CD4-positive, alpha-beta T cell treated with Interferon alpha-2 for 1 hour (primary cell): Measurements from ENCODE around the gene YIF1A.

Experiments
- DNase-seq, 2 donors: peaks; one replicate each; pipeline ENCODE4 v3.0.0-alpha.2; 2020 to 2022

Gene YIF1A, protein sequence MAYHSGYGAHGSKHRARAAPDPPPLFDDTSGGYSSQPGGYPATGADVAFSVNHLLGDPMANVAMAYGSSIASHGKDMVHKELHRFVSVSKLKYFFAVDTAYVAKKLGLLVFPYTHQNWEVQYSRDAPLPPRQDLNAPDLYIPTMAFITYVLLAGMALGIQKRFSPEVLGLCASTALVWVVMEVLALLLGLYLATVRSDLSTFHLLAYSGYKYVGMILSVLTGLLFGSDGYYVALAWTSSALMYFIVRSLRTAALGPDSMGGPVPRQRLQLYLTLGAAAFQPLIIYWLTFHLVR

DNA sequence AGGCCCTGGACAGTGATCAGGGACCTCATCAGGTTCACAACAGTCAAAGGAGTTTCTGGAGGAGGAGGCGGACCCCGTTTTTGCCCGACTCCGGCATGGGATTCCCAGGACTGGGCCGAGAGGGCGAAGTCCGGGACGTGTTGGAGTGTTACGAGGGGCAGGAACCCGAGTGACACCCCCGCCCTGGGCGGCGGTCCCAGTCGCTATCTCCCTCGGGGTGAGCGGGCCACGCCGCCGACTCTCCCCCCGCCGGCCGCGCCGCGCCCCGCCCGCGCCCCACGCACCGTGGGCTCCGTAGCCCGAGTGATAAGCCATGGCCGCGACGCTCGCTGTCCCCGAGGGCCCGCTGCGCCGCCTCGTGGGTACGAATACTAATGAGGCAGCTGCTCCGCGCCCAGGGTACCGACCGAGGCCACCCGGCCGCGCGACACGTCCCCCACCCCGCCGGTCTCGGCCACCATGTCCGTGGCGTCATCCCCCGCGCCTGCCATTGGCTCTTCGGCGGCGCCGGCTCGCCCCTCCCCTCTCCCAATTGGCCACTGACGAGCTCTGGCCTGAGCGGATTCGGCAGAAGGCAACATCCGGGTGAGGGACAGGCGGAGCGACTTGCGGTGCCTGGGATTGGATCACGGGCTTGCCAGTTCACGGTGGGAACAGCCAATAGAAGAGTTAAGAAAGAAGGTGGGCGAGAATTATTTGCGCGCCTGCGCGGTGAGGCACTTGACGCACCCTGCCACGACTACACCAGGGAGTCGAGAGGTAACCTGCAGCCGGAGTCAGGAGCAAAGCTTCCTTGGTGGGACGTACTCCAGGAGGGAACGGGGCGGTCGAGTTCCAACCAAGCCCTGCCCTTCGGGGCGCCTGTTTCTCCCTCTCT, at the start of gene YIF1A:
Gene YIF1A, minus strand, starts transcription at position 473 of the 877 bp plus-strand sequence. Its CDS starts 158 bp downstream, at position 315.
- DNase-seq, result peak; percentile 99

DNA sequence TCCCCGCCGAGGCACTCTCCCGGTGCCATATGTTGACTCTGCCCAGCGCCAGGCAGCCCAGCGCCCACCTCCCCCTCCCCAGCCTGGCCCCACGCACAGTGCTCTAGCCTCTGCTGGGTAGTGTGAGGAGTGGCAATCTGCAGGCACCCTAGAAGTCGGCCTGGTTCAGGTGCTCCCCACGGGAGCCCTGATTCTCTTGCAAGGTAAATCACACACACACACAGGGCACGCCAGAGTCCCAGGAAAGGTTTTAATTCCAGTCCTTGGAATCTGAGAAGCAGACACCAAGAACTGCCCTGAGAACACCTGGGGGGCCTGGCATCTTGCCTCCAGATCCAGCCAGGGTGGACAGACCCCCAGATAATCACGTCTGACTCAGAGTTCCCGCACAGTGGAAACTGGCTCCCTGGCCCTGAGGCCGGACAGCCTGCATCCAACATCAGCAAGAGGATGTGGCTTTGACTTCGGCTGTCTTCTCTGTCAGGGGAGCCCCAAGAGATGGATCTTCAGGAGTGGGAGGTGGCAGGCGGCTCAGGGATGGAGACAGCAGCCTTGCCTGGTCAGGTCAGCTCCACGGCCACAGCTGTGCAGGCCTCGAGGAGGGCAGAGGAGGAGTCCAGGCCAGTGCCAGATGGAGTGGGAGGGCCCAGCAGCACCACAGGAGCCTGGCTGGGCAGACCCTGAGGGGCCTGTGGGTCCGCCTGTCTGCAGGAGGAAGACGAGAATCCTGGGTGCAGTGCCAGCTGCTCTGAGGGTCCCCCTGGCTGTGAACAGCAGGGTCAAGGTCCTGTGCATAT, 48.4 kb upstream of the YIF1A start:
- DNase-seq, result no peak

DNA sequence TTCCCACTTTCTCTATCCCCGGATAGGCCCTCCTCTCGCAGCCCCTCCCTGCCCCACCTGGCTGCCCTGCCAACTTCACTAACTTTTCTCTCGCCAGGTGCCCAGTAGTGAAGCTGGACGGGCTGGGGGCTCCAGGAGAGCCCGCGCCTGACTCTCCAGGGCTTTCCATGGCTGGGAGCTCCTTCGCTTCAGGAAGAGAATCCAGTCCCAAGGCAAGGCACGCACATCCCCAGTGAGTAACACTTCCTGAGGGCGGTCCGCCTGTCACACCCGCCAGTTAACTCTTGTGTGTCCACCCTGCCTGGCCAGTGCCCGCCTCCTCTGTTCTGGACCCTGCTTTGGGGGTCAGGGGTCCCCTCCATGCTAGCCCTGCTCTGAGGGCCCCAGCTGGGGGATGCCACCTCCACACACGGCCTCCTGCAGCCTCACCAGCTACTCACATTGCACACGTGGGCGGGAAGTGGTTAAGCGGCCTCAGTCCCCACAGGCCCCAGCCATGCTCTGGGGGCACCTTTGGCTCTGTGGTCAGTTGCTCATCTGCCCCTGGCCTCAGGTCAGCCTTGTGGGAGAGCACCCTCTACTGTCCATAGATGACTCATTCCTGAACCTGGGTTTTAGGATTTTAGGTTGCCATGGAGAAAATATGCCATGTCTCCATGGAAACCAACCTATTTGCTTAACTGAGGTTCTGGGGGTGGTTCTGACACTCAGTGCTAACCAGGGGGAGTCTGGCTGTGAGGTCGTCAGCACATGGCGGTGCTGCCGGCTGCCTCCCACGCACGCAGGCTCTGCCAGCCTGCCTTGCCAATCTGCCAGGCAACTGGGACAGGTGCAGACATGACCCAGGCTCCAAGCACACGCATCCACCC, 47.5 kb upstream of the YIF1A start, which contains the start of gene RIN1:
Gene RIN1, minus strand, starts transcription at position 201 of the 869 bp plus-strand sequence. Its CDS starts 32 bp downstream, at position 169.
- peak; percentile 49 to 53 for DNase-seq

DNA sequence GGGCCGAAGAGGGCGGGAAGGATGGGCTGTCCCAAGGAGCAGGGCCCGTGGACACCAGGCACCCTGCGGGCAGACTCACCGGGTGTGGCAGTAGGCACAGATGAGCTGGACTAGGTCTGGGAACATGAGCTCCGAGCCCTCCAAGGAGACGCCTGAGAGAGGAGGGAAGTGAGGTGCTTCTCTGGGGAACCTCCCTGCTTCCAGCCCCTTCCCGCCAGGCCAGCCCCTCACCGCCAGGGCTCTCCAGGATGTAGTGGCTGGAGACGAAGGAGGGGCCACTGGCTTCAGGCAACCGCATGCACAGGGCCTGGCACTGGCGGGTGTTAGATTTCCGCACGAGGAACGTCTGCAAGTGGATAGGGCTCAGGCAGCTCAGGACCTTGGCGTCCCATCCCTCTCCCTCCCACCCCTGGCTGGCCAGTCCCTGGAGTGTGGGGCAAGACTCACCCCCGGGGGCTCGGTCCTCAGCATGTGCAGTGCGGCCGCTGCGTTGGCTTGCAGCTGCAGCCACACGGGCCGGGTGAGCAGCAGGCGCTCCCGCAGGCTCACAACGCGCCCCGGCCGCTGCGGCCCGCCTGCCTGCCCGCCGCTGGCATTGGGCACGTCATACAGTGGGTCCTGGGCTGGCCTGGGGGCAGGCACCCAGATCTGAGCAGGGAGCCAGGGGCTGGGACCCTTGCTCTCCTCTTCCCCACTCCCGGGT, 46.7 kb upstream of the YIF1A start:
- no peak for DNase-seq

DNA sequence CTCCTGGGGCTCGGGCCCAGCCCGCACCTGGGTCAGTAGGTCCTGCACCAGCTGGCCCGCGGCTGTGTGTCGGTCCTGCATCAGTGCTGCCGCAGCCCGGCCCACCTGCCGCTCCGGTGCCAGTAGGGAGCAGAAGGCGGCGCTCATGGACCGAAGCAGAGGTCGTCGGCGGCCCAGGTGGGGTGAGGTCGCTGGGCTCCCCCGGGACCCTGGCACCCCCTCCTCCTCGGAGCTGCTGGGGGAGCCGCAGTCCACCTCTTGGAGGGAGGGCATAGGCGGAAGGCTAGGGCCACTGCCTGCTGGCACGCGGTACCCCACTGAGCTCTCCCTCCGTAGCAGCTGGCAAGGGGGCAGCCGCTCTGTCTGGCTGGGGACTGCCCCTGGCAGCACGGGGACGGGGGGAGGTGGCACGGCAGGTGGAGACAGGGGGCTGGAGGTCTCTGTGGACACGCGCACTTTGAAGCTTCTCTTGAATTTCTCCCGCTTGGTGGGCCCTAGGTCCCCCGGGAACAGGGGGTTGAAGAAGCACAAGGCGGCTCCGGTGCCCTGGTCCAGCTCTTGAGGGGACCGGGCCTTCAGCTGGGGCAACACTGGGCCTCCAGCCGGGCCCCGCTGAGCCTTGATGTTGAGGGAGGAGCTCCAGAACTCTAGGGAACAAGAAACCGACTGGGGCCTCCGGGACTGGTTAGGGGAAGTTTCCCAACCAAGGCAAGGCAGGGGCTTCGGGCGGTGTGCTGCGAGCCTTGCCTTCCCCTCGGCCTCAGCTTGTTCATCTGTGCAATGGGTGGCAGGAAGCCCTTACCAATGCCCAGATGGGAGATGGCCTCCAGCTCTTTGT, 45.9 kb upstream of the YIF1A start:
- DNase-seq, result peak in 1 of 2 donors; percentile 20

DNA sequence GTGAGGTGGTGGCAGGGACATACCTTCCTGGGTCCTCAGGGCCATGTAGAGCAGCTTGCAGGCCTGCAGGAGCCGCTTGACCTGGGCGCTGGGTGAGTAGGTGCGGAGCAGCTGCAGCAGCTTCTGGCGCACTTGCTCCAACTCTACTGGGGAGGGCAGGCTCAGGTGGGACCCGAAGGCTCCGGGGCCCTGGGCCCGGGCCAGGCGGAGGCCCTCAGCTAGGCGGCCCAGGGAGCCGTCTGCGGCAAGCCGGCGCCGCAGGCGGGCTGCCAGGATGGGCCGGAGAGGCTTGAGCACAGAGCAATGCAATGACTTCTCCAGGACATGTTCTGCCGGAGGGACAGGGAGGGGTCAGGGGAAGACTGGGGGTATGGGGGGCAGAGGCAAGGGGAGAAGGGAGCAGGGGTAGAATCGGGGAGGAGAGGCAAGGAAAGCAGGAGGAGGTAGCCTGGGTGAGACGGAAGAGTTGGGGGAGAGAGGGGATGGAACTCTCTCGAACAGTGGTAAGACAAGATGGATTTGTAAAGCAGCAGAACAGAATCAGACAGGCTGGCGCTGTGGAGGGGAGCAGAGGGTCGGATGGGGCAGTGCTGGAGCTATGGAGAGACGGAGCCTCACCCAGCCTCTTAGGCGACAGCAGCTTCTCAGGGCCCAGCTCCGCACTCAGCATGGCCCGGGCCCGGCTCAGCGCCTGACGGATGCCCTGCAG, 45.1 kb upstream of the YIF1A start:
- no peak for DNase-seq

DNA sequence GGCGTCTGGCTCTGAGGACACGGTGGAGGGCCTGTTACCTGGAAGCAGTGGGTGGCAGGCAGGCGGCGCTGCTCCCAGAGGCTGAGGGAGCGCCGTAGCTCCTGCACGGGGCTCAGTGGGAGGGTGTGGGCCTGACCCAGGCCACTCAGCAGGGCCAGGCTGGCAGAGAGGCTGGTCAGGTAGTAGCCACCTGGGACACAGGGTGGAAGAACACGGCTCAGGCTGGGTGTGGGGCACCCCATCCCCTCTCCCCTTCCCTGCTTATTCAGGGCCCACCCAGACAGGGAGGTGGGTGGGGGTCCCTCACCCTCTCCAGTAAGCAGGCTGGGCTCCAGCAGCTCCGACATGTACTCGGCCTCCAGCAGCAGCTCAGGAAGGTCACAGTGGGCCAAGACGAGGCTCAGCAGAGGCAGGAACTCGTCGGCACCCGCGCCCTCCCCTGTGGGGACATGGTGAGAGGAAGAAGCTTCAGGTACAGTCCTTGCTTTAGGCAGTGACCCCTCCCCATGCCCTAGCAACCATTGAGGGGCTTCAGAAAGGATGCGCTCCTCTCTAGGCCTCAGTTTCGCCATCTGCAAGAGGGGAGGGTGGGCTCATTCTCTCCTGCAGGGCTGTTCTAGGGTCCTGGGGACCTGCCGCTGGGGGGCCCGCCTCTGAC, 44.4 kb upstream of the YIF1A start:
- no peak for DNase-seq

DNA sequence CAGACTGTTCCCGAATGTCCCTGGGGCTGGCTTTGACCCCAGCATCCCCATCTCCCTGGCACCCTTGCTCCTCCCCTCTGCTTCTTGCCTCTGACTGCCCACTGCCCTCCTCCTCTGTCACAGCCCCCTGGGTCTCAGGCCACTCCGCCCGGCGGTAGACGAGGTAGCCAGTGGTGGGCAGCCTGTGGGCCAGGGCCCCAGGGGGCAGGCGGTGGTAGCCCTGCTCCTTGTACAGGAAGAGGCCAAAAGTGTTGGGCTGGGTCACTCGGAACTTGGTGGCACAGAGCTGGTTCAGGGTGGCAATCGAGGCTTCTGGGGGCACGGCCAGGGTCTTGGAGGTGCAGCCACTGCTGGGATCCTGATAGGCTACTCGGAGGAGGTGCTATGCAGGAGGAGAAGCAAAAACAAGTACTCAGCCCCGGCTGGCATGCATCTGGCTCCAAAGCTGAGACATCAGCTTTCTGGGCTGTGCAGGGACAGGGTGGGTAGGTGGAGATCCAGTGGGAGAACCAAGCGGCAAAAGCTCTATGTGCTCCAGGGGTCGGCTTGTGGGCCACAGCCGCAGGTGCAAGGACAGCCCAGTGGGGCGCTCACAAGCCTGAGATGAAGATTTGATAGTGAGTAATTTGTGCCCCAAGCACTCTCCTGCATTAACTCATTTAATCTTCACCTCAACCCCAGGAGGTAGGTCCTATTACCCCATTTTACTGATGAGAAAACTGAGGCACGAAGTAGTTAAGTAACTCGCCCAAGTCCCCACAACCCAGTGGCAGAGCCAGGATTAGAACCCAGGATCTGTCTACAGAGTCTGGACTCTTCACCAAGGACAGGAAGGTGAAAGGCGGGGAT, 43.7 kb upstream of the YIF1A start:
- DNase-seq, result no peak

DNA sequence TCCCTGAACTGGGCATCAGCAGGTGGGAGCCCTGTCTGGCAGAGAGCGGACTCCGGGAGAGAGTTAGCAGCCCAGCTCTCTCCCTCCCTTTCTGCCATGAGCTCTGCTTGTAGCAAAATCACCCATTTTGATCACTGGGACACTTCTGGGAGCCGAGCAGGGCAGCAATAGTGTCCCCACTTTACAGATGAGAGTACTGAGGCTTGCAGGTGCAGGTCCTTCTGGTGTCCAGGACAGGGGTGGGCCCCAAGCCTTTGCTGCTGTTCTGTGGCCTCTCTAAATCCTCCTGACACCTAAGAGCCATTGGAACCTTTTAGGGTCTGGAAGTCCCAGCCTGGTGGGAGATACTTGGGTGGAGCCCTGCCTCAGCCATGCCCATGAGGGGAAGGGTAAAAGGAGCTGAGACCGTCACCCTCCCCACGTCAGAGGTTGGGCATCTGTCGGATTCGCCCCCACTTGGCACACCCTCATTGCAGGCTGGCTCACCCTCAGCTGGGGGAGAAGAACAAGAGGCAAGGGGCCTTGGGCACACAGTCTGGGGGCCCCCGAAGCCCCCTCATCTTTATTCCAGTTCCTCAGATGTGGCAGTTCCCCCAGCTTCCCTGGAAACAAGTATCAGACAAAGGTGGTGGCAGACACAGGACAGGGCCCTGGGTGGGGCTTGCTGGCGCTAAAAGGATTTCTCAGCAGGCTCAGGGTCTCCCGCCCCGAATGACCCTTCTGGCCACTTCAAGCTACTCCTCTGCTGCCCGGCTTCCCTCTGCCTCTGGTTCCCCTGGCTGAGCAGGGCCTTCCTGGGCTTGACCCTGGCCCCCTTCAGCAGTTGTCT, 42.8 kb upstream of the YIF1A start:
- DNase-seq, result no peak

DNA sequence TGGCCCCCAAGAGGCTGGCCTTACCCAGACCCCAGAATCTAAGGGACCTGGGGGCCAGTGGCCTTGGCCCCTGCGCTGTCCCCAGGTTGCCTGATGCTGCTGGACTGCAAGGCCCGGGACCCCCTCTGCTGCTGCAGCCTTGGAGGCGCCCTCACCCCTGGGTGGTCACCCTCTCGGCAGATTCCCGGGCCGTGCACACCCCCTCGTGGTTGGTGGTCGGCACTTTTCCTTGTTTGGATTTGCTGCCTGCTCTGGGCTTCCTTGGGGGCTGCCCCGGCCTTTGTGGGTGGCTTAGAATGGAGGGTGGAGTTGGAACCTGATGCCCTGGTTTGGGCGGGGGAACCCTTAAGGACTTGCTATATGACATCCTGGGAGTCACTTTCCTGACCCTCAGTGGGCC, 42.0 kb upstream of the YIF1A start:
- DNase-seq, result no peak

DNA sequence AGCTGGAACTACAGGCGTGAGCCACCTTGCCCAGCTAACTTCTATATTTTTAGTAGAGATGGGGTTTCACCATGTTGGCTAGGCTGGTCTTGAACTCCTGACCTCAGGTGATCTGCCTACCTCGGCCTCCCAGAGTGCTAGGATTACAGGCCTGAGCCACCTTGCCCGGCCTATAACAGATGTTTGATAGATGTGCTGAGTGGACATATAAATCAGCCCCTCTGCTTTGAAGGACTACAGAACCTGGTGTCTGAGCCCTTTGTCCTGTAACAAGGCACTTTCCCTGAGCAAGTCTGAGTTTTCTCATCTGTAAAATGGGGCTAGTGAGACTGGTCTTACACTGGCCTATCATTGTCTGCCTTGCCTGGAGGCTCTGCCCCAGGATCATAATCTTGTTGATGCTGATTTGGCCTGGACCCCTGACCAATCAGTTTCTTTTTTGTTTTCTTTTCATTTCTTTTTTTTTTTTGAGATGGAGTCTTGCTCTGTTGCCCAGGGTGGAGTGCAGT, 40.3 kb upstream of the YIF1A start:
- no peak for DNase-seq

DNA sequence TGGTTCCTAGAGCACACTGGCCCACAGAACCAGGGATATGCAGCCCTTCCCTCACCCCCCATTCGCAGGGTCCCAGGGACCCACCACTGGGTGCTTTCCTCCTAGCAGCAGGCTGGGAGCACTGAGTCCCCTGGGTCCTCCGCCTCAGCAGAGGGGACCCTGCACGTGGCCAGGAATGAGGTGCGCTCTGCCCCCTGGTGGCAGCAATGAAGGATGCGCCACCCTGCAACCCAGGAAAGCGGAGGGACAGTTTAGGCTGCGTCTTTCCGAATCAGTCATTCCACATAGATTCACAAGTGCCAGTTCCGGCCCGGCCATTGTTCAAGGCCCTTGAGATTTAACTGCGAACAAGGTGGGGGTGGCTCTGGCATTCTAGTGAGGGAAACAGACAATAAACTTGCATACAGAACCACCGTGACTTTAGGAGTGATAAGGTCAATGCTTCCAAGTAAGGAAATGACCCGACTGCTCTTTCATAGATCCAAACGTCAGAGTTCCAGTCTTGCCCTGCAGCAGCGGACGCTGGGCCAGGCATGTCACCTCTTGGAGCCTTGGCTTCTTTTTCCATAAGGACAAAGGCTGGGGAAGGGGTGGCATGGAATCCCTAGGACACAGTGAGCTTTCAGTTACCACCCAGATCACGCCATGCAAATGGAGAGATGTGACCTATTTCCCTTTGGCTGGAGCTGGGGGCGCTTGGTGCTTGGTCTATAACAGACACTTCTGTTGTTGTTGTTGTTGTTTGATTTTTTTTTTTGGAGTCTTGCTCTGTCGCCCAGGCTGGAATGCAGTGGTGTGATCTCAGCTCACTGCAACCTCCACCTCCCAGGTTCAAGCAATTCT, 39.6 kb upstream of the YIF1A start:
- DNase-seq, result peak; percentile 80 to 87

DNA sequence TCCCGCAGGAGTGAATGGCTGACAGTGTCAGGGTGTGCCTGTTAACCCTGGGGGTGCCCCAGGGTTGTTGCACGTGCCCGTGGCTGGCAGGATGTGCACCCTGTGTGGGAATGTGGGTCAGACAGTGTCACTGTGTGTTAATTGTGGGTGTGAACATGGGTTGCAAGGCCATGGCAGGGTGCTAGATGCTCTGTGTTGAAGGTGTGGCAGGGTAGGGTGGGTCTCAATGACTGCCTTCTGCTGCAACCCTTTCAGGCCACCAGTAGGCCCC, 39.0 kb upstream of the YIF1A start:
- peak; percentile 44 to 69 for DNase-seq

DNA sequence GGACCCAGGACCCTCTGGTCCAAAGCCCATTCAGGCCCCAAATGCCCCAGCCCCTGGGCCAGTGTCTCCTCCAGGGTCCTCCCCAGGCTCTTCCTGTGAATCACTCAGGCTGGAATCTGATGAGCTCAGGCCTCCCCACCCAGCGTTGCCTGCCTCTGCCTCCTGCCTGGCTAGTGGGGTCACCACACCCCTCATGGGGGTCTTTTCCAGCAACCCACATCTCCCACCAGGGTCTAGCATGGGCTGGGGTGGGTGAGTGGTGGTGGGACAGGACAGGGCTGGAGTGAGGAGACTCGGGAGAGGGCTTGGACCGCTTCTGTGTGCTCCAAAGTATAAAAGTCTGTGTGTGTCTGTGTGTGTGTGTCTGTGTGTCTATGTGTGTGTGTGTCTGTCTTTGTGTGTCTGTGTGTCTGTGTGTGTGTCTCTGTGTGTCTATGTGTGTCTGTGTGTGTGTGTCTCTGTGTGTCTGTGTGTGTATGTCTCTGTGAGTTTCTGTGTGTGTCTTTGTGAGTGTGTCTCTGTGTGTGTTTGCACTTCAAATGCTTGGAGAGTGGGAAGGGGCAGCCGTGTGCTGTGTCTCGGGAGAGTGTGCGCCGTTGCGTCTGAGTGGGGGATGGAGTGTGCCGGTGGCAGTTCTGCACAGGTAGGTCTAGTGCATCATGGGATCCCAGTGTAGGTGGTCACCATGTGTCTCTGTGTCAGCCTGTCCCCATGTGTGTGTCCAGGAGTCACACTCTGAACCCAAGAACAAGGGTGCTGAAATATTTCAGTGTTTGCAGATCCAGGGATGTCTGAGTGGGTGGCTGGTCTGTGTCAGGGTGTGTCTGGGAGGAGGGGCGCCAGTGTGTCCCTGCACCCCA, 38.5 kb upstream of the YIF1A start:
- no peak for DNase-seq
